Measurements from ENCODE around the gene RPP25. TPM values are rescaled to one million over a fixed set of nuclear protein-coding genes. Genes with fewer than 3 reads are reported as not detected.

The RPP25 gene
- total RNA-seq, 1 experiment from 2014 or later, result 14.9 TPM

- CTCF ChIA-PET, result interaction anchor here (2.9 kb wide), 1 partner anchor 11 kb away, joined by 13 read pairs; no protein-coding TSS in a partner anchor
- H3K9me3 Mint-ChIP-seq (ENCODE audit: low read depth, unreplicated experiment), result no peaks in the 10 kb centered on the region
- no peak overlapping the region for H3K27ac Mint-ChIP-seq (ENCODE audit: unreplicated experiment)
- H3K4me1 Mint-ChIP-seq (ENCODE audit: low read depth, unreplicated experiment), result peaks cover 24% of the 10 kb centered on the region
- intact Hi-C loops (cut with micrococcal nuclease; ENCODE audit: unreplicated experiment), result no loop called here
- H3K4me3 Mint-ChIP-seq (ENCODE audit: low read depth, unreplicated experiment), result no peak overlapping the region
- BruUV-seq (replicated peaks), result no TSS peak
- peaks cover 58% of the 10 kb centered on the region for H3K27me3 Mint-ChIP-seq (ENCODE audit: unreplicated experiment)
- peaks cover 19% of the 10 kb centered on the region for H3K36me3 Mint-ChIP-seq (ENCODE audit: insufficient read depth, unreplicated experiment)
- no peak for DNase-seq
- TF ChIP-seq CTCF (IDR thresholded peaks at IDR 0.05; ENCODE audit: unreplicated experiment), result no peak
Observed at GRCh38 chr15:74961616-74962015, 5.0 kb upstream of the RPP25 start.

- Mint-ChIP-seq H3K4me3 (ENCODE audit: low read depth, unreplicated experiment) (no peak overlapping the region), H3K36me3 (ENCODE audit: insufficient read depth, unreplicated experiment) (peaks cover 24% of the 10 kb centered on the region), H3K27ac (ENCODE audit: unreplicated experiment) (no peak overlapping the region), H3K9me3 (ENCODE audit: low read depth, unreplicated experiment) (no peaks in the 10 kb centered on the region), H3K27me3 (ENCODE audit: unreplicated experiment) (peaks cover 58% of the 10 kb centered on the region), H3K4me1 (ENCODE audit: low read depth, unreplicated experiment) (peaks cover 24% of the 10 kb centered on the region)
- BruUV-seq (replicated peaks), result no TSS peak
- no peak for DNase-seq
- intact Hi-C loops (cut with micrococcal nuclease; ENCODE audit: unreplicated experiment), result no loop called here
- TF ChIP-seq CTCF (IDR thresholded peaks at IDR 0.05; ENCODE audit: unreplicated experiment), result no peak
- CTCF ChIA-PET, result interaction anchor here (0.6 to 2.9 kb wide), 2 partner anchors 10 to 59 kb away, joined by 3 to 13 read pairs; no protein-coding TSS in a partner anchor
Observed at GRCh38 chr15:74960995-74961588, 4.5 kb upstream of the RPP25 start.

- CTCF ChIA-PET, result interaction anchor here (0.6 to 2.9 kb wide), 2 partner anchors 10 to 659 kb away, joined by 3 to 13 read pairs; no protein-coding TSS in a partner anchor
- no peak for TF ChIP-seq CTCF (IDR thresholded peaks at IDR 0.05; ENCODE audit: unreplicated experiment)
- intact Hi-C loops (cut with micrococcal nuclease; ENCODE audit: unreplicated experiment), result no loop called here
- DNase-seq, result no peak
- no TSS peak for BruUV-seq (replicated peaks)
- Mint-ChIP-seq H3K27ac (ENCODE audit: unreplicated experiment) (no peak overlapping the region), H3K4me3 (ENCODE audit: low read depth, unreplicated experiment) (no peak overlapping the region), H3K36me3 (ENCODE audit: insufficient read depth, unreplicated experiment) (peaks cover 32% of the 10 kb centered on the region), H3K9me3 (ENCODE audit: low read depth, unreplicated experiment) (no peaks in the 10 kb centered on the region), H3K4me1 (ENCODE audit: low read depth, unreplicated experiment) (peaks cover 27% of the 10 kb centered on the region), H3K27me3 (ENCODE audit: unreplicated experiment) (peaks cover 58% of the 10 kb centered on the region)
Observed at GRCh38 chr15:74960286-74960685, 3.7 kb upstream of the RPP25 start.

- DNase-seq, result no peak
- Mint-ChIP-seq H3K9me3 (ENCODE audit: low read depth, unreplicated experiment) (no peaks in the 10 kb centered on the region), H3K27me3 (ENCODE audit: unreplicated experiment) (peaks cover 58% of the 10 kb centered on the region), H3K27ac (ENCODE audit: unreplicated experiment) (no peak overlapping the region), H3K4me1 (ENCODE audit: low read depth, unreplicated experiment) (peaks cover 27% of the 10 kb centered on the region), H3K4me3 (ENCODE audit: low read depth, unreplicated experiment) (no peak overlapping the region), H3K36me3 (ENCODE audit: insufficient read depth, unreplicated experiment) (peaks cover 39% of the 10 kb centered on the region)
- BruUV-seq (replicated peaks), result no TSS peak
- no peak for TF ChIP-seq CTCF (IDR thresholded peaks at IDR 0.05; ENCODE audit: unreplicated experiment)
- intact Hi-C loops (cut with micrococcal nuclease; ENCODE audit: unreplicated experiment), result no loop called here
- CTCF ChIA-PET, result interaction anchor here (0.6 to 2.9 kb wide), 2 partner anchors 9 to 660 kb away, joined by 3 to 13 read pairs; no protein-coding TSS in a partner anchor
Observed at GRCh38 chr15:74959586-74959939, 3.0 kb upstream of the RPP25 start.

Measured in Calu3 (cell line).